Measurements from ENCODE around the gene STARD7. TPM values are rescaled to one million over a fixed set of nuclear protein-coding genes. Genes with fewer than 3 reads are reported as not detected.

Gene STARD7
- total RNA-seq, 1 donor from 2014 or later: 148 TPM

GRCh38 chr2:96138179-96139145 lies 70.2 kb downstream of the STARD7 start, which contains the start of gene ASTL:
TSS of gene ASTL (minus strand) at chr2:96138502. CDS start at chr2:96138436, 66 bp downstream.
- intact Hi-C loops (cut with micrococcal nuclease): loop anchor here (1.0 kb wide), 1 partner anchor 36 kb away; no protein-coding TSS in a partner anchor

- intact Hi-C loops (cut with micrococcal nuclease): loop anchor here (1.0 kb wide), 1 partner anchor 37 kb away; no protein-coding TSS in a partner anchor
Measured at GRCh38 chr2:96137321-96138178, 71.1 kb downstream of the STARD7 start.

- intact Hi-C loops (cut with micrococcal nuclease): no loop called here
Measured at GRCh38 chr2:96136129-96136720, 72.4 kb downstream of the STARD7 start.

- intact Hi-C loops (cut with micrococcal nuclease): no loop called here
Measured at GRCh38 chr2:96135621-96136020, 73.0 kb downstream of the STARD7 start.

- intact Hi-C loops (cut with micrococcal nuclease): no loop called here
Measured at GRCh38 chr2:96135171-96135570, 73.5 kb downstream of the STARD7 start.

Other genes with a start within 250 kb of the STARD7 start
- gene ANKRD36C, start 217.0 kb downstream of the STARD7 start, total RNA-seq: 76.2 and 83.0 TPM in 2 replicates
- 12.9 and 13.0 TPM in 2 replicates for gene GPAT2, start 173.9 kb downstream of the STARD7 start, total RNA-seq
- gene ADRA2B, start 92.3 kb downstream of the STARD7 start, total RNA-seq: 0.07 and 0.09 TPM in 2 replicates
- 0.45 TPM in 1 of 2 replicates, not detected in the other for gene ASTL, start 70.3 kb downstream of the STARD7 start, total RNA-seq
- gene DUSP2, start 63.4 kb downstream of the STARD7 start, total RNA-seq: 24.9 and 25.7 TPM in 2 replicates
- 37.8 and 41.1 TPM in 2 replicates for gene TMEM127, start 57.2 kb upstream of the STARD7 start, total RNA-seq
- gene CIAO1, start 57.4 kb upstream of the STARD7 start, total RNA-seq: 67.7 and 71.4 TPM in 2 replicates
- 170 and 176 TPM in 2 replicates for gene SNRNP200, start 96.7 kb upstream of the STARD7 start, total RNA-seq
- 34.2 and 35.8 TPM in 2 replicates for gene ITPRIPL1, start 116.5 kb upstream of the STARD7 start, total RNA-seq
- gene NCAPH, start 126.9 kb upstream of the STARD7 start, total RNA-seq: 69.4 and 72.0 TPM in 2 replicates

Measured in T-helper 2 cell treated with Interferon-gamma antibody and Interleukin-4, amounts not matched to agents 100 ng/mL and 5 ng/mL, for 36 hours (primary cell).